Skeletal muscle tissue (tissue), 4 donors: Measurements from ENCODE around the gene RILPL2. TPM values are rescaled to one million over a fixed set of nuclear protein-coding genes. Genes with fewer than 3 reads are reported as not detected.
"Not testable (repeated sequence)": the region's sequence is repeated elsewhere in the genome, so short reads cannot be mapped to it uniquely, and the experiment has no call there.

Experiments used
- H3K27ac ChIP-seq: one replicate; pipeline ENCODE4 v1.7.0; 2013; ENCODE audit warnings: mild to moderate bottlenecking, low read depth, low read length, inconsistent platforms
- H3K27me3 ChIP-seq, 3 donors: one replicate each; pipeline ENCODE4 v1.7.0; 2013; ENCODE audit warnings: low read length in 3 of 3; ENCODE audit not compliant: control insufficient read depth in 3 of 3, insufficient read depth in 3 of 3
- H3K36me3 ChIP-seq, 3 donors: one replicate each; pipeline ENCODE4 v1.7.0; 2013; ENCODE audit warnings: low read length in 3 of 3; ENCODE audit not compliant: control insufficient read depth in 3 of 3, insufficient read depth in 3 of 3
- H3K4me1 ChIP-seq, 3 donors: one replicate each; pipeline ENCODE4 v1.7.0; 2013; ENCODE audit warnings: low read length in 3 of 3, mild to moderate bottlenecking in 3 of 3; ENCODE audit not compliant: control insufficient read depth in 3 of 3, insufficient read depth in 3 of 3
- H3K4me3 ChIP-seq, 3 donors: one replicate each; pipeline ENCODE4 v1.7.0; 2013; ENCODE audit warnings: low read length in 3 of 3
- H3K9ac ChIP-seq, 3 donors: one replicate each; pipeline ENCODE4 v1.7.0; 2013; ENCODE audit warnings: low read length in 3 of 3, mild to moderate bottlenecking in 3 of 3, moderate library complexity in 2 of 3, low read depth in 1 of 3
- H3K9me3 ChIP-seq, 3 donors: one replicate each; pipeline ENCODE4 v1.7.0; 2013; ENCODE audit warnings: low read length in 3 of 3; ENCODE audit not compliant: control insufficient read depth in 3 of 3
- total RNA-seq: library from RNA; depleted of rRNA; stranded (reverse); fragments of >200 nt; gene quantifications from one replicate; pipeline ENCODE4 v1.2.3, GENCODE V29; 2014
- donor health status: Osteomylitis.

The RILPL2 gene
- total RNA-seq, 1 donor from 2014 or later = 1.0 TPM

DNA sequence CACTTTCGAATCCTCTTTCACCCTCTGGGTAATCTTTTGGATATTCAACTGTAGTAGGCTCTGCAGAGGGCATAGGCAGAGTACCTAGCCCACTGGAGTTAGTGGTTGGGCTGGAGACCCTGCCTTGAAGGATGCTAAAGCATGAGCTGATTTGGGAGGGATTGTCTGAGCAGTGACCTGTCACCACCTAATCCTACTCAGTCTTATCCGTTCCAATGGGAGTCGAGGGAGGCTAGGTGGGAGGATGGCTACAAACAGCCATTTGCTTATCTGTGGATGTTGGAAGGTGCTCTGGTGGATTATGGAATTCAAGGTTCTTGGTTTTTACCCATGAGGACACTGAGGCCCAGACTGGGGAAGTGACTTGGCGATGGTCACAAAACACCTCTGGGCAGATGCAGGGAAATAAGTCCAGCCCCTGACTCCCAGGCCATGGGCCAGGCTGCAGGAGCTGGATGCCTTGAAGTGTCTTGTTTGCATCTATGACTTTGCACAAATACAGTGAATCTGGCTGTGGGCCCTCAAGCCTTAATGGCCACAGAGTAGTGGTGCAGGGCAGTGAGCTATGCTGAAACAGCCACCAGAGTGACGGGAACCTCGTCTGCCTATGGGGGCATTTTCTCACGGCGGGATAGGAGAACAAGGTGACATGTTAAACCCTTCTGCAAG is 48.8 kb downstream of the RILPL2 start:
- Histone ChIP-seq H3K27ac (peak overlapping the region; percentile 92), H3K36me3 (peaks cover 15 to 17% (median 16%) of the 10 kb centered on the region in 3 donors), H3K27me3 (no peaks in the 10 kb centered on the region), H3K9ac (peak overlapping the region; percentile 65 to 82 (median 79)), H3K4me1 (peaks cover 42 to 50% (median 43%) of the 10 kb centered on the region in 3 donors), H3K4me3 (peak overlapping the region; percentile 76 to 81 (median 79)), H3K9me3 (no peaks in the 10 kb centered on the region)

DNA sequence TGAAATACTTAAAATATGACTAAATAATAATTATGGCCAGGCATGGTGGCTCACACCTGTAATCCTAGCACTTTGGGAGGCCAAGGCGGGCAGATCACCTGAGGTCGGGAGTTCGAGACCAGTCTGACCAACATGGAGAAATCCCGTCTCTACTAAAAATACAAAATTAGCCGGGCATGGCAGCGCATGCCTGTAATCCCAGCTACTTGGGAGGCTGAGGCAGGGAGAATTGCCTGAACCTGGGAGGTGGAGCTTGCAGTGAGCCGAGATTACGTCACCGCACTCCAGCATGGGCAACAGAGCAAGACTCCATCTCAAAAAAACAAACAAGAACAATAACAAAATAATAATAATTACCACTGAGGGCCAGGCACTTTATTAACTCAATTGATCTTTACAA is 50.9 kb downstream of the RILPL2 start:
- peaks cover 25 to 32% (median 28%) of the 10 kb centered on the region in 3 donors for H3K4me1 ChIP-seq
- not testable (repeated sequence) for H3K4me3 ChIP-seq, H3K27me3 ChIP-seq, H3K9me3 ChIP-seq, H3K27ac ChIP-seq, H3K36me3 ChIP-seq, H3K9ac ChIP-seq

DNA sequence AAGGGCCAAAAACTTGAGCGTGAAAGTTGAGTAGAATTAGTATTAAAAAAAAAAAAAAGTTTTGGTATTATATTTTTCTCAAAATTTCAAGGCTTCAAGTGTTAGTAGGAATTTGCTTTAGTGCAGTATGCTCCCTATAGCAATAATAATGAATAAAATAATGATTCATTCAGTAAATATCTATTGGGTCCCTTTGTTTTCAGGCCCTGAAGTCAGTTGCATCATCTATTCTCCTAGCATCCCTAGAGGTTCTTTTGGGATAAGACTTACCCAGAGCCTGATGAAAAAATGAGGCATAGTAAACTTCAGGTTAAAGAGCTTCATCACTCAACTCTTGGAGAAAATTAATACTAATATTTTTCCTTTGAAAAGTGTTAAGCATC is 51.5 kb downstream of the RILPL2 start:
- Histone ChIP-seq H3K27me3 (no peaks in the 10 kb centered on the region), H3K36me3 (no peaks in the 10 kb centered on the region), H3K4me3 (peak overlapping the region; percentile 73 to 80 (median 78)), H3K4me1 (peaks cover 20 to 26% (median 23%) of the 10 kb centered on the region in 3 donors), H3K27ac (no peak overlapping the region), H3K9ac (peak overlapping the region; percentile 70 to 85 (median 82)), H3K9me3 (no peaks in the 10 kb centered on the region)

DNA sequence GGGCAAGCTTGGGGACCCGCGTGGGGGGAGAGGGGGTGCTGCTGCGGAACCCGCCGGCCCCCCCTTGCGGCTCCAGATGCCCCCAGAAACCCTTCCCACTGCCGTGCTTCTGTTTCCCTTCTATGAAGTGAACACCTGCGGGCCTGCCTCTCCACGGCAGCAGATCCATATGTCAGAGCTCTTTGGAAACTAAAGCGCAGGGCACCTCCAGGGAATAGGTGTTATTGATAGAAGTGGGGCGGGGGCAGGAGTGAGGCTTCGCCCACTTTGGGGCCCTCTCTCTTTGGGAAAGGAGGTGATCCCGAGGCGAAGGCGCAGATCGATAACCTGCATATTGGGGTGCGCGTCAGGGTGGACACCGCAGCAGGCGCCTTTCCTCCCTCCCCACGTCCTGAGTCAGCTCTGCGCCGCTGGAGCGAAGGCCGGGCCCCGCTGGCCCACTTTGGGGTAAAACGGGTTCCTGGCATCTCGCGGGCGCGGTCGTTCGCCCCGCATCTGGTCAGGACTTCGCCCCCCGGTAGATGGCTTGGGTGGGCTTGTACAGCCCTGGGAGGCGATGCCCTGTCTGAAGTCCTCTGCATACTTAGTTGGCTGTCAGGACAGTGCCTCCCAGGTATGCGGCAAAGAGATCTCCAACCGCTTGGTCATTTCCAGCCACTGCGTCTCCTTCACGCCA is 52.0 kb downstream of the RILPL2 start:
- no peaks in the 10 kb centered on the region for H3K9me3 ChIP-seq
- H3K27me3 ChIP-seq = no peaks in the 10 kb centered on the region
- peak overlapping the region; percentile 70 to 85 (median 82) for H3K9ac ChIP-seq
- peaks cover 17 to 23% (median 22%) of the 10 kb centered on the region in 3 donors for H3K4me1 ChIP-seq
- H3K36me3 ChIP-seq = no peaks in the 10 kb centered on the region
- H3K4me3 ChIP-seq = peak overlapping the region; percentile 73 to 80 (median 78)
- H3K27ac ChIP-seq = peak overlapping the region; percentile 82

DNA sequence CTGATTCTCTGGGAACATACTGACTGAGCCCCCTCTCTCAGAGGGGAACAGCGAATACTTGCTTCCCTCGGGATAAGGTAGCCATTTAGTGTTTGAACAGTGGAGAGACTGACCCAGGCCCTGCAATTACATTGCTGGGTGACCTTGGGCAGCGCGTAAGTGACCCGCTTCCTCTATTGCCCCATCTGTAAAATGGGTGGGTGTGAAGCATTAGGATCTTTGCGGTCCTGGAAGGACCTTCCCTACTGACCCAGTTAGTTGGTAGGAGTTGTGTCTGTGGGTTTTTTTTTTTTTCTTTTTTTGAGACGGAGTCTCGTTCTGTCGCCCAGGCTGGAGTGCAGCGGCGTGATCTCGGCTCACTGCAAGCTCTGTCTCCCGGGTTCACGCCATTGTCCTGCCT is 53.8 kb downstream of the RILPL2 start:
- H3K27me3 ChIP-seq = no peaks in the 10 kb centered on the region
- H3K27ac ChIP-seq = no peak overlapping the region
- H3K36me3 ChIP-seq = no peaks in the 10 kb centered on the region
- no peak overlapping the region for H3K4me3 ChIP-seq
- no peaks in the 10 kb centered on the region for H3K9me3 ChIP-seq
- H3K9ac ChIP-seq = no peak overlapping the region
- H3K4me1 ChIP-seq = peaks cover 9 to 15% (median 13%) of the 10 kb centered on the region in 3 donors

DNA sequence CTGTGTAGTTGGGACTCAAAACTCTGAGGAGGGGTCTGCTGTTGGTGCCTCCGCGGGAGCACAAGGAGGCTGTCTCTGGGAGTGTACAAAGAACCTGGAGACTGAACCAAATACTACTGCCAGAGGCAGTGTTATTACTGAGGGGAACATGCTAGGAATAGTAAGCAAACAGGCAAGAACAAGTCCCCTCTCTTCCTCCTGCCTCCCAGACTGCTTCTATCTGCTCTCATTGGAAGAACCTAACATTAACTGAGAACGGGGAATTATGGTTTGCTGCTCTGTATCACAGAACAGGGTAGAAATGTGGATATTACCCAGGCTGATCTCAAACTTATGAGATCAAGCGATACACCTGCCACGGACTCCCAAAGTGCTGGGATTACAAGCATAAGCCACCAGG is 57.1 kb downstream of the RILPL2 start:
- H3K9me3 ChIP-seq = no peaks in the 10 kb centered on the region
- no peaks in the 10 kb centered on the region for H3K36me3 ChIP-seq
- H3K27me3 ChIP-seq = no peaks in the 10 kb centered on the region
- H3K4me3 ChIP-seq = no peak overlapping the region
- H3K4me1 ChIP-seq = peaks cover under 1 to 2% (median under 1%) of the 10 kb centered on the region in 3 donors
- no peak overlapping the region for H3K27ac ChIP-seq
- no peak overlapping the region for H3K9ac ChIP-seq

DNA sequence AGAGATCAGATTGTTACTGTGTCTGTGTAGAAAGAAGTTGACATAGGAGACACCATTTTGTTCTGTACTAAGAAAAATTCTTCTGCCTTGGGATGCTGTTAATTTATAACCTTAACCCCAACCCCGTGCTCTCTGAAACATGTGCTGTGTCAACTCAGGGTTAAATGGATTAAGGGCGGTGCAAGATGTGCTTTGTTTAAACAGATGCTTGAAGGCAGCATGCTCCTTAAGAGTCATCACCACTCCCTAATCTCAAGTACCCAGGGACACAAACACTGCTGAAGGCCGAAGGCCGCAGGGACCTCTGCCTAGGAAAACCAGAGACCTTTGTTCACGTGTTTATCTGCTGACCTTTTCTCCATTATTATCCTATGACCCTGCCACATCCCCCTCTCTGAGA is 64.1 kb downstream of the RILPL2 start:
- H3K27me3 ChIP-seq, H3K4me1 ChIP-seq, H3K4me3 ChIP-seq, H3K9me3 ChIP-seq, H3K27ac ChIP-seq, H3K36me3 ChIP-seq, H3K9ac ChIP-seq: not testable (repeated sequence)

DNA sequence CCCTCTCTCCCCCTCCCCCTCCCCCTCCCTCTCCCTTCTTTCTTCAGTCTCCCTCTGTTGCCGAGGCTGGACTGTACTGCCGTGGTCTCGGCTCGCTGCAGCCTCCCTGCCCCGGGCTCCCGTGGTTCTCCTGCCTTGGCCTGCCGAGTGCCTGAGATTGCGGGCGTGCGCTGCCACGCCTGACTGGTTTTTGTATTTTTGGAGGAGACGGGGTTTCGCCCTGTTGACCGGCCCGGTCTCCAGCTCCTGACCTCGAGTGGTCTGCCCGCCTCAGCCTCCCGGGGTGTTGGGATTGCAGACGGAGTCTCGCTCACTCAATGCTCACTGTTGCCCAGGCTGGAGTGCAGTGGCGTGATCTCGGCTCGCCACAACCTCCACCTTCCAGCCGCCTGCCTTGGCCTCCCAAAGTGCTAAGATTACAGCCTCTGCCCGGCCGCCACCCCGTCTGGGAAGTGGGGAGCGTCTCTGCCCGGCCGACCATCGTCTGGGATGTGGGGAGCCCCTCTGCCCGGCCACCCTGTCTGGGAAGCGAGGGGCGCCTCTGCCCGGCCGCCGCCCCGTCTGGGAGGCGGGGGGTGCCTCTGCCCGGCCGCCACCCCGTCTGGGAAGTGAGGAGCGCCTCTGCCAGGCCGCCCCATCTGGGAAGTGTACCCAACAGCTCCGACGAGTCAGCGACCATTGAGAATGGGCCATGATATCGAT is 64.7 kb downstream of the RILPL2 start:
- H3K27me3 ChIP-seq, H3K4me3 ChIP-seq, H3K9me3 ChIP-seq, H3K36me3 ChIP-seq, H3K9ac ChIP-seq, H3K4me1 ChIP-seq, H3K27ac ChIP-seq: not testable (repeated sequence)

DNA sequence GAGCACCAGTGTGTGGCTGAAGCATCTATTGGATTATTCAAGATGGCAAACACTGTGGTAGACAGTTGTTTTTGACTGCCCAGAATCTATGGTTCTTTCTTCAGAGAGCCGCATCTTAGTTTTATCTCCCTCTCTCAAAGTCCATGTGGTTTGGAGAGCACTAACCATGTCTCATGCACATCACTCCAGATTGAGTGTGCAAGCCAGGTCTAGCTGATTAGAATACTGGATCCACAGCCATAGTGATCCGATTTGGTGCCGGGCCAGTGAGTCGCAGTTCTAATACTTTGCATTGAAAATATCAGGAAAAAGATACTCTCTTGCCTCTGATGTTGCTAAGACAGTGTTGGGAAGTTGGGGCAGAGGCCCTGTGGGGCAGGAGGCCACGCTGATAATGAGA is 67.3 kb downstream of the RILPL2 start:
- H3K36me3 ChIP-seq = peaks cover 0 to 2% (median 0%) of the 10 kb centered on the region in 3 donors
- no peak overlapping the region for H3K9ac ChIP-seq
- no peak overlapping the region for H3K27ac ChIP-seq
- H3K4me1 ChIP-seq = peaks cover 3 to 5% (median 4%) of the 10 kb centered on the region in 3 donors
- H3K4me3 ChIP-seq = no peak overlapping the region
- H3K27me3 ChIP-seq = no peaks in the 10 kb centered on the region
- no peaks in the 10 kb centered on the region for H3K9me3 ChIP-seq

DNA sequence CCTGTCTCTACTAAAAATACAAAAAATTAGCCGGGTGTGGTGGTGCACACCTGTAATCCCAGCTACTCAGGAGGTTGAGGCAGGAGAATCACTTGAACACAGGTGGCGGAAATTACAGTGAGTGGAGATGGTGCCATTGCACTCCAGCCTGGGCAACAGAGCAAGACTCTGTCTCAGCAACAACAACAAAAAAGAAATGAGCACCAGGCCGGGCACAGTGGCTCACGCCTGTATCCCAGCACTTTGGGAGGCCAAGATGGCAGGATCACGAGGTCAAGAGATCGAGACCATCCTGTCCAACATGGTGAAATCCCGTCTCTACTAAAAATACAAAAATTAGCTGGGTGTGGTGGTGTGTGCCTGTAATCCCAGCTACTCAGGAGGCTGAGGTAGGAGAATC is 68.1 kb downstream of the RILPL2 start:
- H3K36me3 ChIP-seq, H3K9me3 ChIP-seq, H3K27ac ChIP-seq, H3K4me3 ChIP-seq, H3K27me3 ChIP-seq, H3K9ac ChIP-seq: not testable (repeated sequence)
- H3K4me1 ChIP-seq = peaks cover 10 to 11% (median 11%) of the 10 kb centered on the region in 3 donors
